GM11168 (cell line): ENCODE measurements around the gene RAG1.

Experiments
- in situ Hi-C: fragments of 300-500 bp; cut with MboI; formaldehyde crosslinking; loops from one replicate; pipeline ENCODE4 v1.12.0; 2022; ENCODE audit warnings: low sequenced_read_pairs; ENCODE audit not compliant: unreplicated experiment

The RAG1 gene

DNA sequence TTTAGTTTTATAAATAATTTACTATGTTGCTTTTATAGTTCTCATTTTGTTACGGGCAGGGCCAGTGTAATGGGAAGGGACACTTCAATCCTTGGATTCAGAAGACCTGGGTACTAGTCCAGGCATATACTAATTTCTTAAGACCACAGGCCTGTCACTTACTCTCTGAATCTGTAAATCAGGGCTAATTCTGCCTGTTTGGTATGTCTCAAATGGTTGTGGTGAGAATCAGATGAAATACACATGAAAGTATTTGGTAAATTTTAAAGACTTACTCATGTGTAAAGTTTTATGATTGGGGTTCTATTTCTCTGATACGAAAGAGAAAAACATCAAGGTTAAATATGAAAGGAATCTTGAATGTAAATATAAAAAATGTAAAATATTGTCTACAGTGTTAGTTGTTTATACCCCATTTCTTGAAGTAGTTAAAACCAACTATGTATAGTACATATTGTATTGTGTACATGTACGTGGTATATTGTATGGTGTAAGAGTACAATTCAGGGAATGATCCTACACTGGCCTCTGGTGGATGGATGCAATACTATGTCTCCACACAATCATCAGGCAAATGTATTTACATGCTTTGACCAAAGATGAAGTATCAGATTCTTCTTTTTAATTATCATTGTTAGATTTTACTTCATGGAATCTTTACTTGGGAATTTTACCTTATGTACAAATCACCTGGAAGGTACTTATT is 54.8 kb downstream of the RAG1 start:
- in situ Hi-C loops: no loop called here

DNA sequence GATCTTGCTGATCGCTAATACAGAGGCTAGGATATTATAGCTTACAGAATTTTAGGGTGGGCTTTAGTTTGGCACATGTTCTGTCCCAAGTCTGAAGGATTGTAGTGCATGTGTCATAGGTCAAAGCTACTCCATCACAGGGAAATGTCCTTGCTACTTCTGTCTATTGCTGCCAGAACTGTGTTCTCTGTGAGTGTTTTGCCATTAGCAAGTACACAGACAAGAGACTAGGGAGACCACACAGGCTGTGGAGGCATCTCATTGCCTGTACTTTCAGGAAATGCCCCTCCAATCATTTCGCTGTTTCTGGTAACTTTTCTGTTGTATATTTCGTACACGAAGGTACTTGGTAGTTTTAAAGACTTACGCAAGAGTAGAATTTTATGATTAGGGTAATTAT is 55.7 kb downstream of the RAG1 start:
- in situ Hi-C loops: no loop called here

DNA sequence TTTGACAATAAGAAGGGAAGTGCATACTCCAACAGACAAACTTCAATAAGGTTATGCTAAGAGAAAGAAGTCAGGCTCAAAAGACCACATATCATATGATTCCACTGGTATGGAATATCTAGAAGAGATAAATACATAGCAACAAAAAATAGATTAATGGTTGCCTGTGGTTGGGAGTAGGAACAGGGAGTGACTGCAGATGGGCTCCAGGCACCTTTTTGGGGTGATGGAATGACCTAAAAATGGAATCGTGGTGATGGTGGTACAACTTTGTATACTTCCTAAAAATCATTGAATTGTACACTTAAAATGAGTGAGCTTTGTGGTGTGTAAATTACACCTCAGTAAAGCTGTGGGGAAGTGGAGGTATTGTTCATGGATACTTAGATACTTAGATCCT is 59.2 kb downstream of the RAG1 start:
- in situ Hi-C loops: no loop called here

DNA sequence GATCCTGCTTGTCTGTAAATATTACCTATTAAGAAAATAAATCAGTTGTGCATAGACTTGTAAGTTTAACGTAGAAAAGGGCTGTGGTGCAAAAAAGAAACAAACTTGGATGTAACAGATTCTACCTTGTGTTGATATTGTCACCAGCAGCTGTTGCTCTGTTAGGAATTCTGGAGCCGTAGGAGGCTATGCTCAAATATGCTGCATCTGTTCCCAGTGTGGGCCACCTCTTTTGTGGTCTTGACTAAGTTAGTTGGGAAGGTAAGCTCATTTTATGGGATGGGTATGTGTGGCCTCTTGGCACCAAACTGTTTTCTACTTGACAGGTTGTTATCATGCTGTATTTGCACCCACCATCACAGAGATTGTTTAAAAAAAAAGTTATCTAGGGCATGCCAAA is 59.7 kb downstream of the RAG1 start:
- in situ Hi-C loops: no loop called here

DNA sequence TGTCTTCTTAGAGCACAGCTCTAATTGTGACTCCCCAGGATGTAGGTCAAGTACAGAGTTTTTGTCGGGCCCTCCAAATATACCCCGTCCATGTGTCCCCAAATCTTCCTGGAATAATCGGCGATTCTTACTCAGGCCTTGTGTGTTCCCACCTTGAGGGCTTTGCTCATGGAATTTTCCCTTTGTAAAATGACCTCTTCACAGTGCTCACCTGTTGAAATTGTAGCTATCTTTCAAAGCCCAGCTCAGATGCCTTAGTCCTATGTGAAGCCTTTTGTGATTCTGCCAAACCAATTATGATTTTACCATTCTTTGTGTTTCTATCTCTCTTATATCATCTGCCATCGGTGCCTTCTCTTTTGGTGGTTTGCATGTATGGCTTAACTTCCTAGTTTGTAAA is 60.3 kb downstream of the RAG1 start:
- in situ Hi-C loops: no loop called here

DNA sequence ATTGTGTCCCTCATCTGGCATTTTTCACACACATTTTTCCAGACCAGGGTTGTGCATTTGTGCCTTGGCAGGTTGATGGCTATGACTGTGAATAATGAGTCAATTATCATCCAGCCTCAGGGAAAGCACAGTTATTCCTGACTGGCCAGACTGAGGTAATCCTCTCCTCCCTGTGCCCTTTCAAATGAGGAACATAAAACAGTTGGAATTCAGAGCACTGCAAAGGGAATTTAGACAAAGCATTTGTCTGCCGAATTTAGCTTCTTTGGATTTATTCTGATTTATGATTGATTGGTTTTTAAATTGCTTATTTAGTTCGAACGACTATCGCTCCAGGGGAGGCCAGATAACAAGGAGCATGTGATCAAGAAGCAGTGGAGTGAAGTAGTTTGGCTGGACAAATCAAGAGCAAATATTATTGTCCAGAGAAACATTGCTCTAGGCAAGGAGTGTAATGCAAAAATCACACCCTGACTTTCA is 61.0 kb downstream of the RAG1 start:
- in situ Hi-C loops: no loop called here
